GM20000 (cell line): ENCODE data around the gene NANOS2.
"Not testable (repeated sequence)": the region's sequence is repeated elsewhere in the genome, so short reads cannot be mapped to it uniquely, and the experiment has no call there.

ENCODE experiments used
- DNase-seq: peaks from one replicate; pipeline ENCODE4 v3.0.0; 2012; ENCODE audit warnings: low spot score
- CTCF ChIP-seq: IDR thresholded peaks from 2 replicates; pipeline ENCODE4 v1.5.1; 2012; ENCODE audit warnings: mild to moderate bottlenecking, control low read depth; ENCODE audit errors: extremely low read depth, missing control alignments

NANOS2 gene

GRCh38 chr19:45901432-45901911, 13.1 kb downstream of the NANOS2 start:
- peak; percentile 61 for DNase-seq
- TF ChIP-seq CTCF = no peak

GRCh38 chr19:45900738-45901431, 13.7 kb downstream of the NANOS2 start:
- no peak for TF ChIP-seq CTCF
- no peak for DNase-seq

GRCh38 chr19:45899919-45900589, 14.5 kb downstream of the NANOS2 start:
- no peak for TF ChIP-seq CTCF
- DNase-seq = no peak

GRCh38 chr19:45899253-45899652, 15.3 kb downstream of the NANOS2 start:
- TF ChIP-seq CTCF = no peak
- no peak for DNase-seq

GRCh38 chr19:45897261-45897812, 17.2 kb downstream of the NANOS2 start:
- TF ChIP-seq CTCF = no peak
- no peak for DNase-seq

- not testable (repeated sequence) for DNase-seq
These were observed 18.5 kb downstream of the NANOS2 start for GRCh38 chr19:45895983-45896599.

GRCh38 chr19:45895519-45895972, 19.0 kb downstream of the NANOS2 start:
- TF ChIP-seq CTCF = no peak
- DNase-seq = no peak
